Hematopoietic multipotent progenitor cell treated with erythropoietin and hydrocortisone succinate and interleukin-3 and kit ligand, for 15 days (in vitro differentiated cells): Measurements from ENCODE around the gene KDM5C.
"Not testable (repeated sequence)": the region's sequence is repeated elsewhere in the genome, so short reads cannot be mapped to it uniquely, and the experiment has no call there.

ENCODE experiments used
- DNase-seq: peaks from one replicate; pipeline ENCODE4 v3.0.0-alpha.2; 2015; ENCODE audit warnings: low spot score

Gene KDM5C

GRCh38 chrX:53190363-53190960 lies 34.5 kb downstream of the KDM5C start:
- no peak for DNase-seq

- DNase-seq, result no peak
Observed at GRCh38 chrX:53188763-53189162, 36.2 kb downstream of the KDM5C start.

- no peak for DNase-seq
Observed at GRCh38 chrX:53186351-53186750, 38.7 kb downstream of the KDM5C start.

GRCh38 chrX:53184836-53185235 lies 40.2 kb downstream of the KDM5C start:
- DNase-seq, result no peak

GRCh38 chrX:53171356-53171755 lies 53.7 kb downstream of the KDM5C start:
- no peak for DNase-seq

GRCh38 chrX:53166103-53166502 lies 58.9 kb downstream of the KDM5C start:
- no peak for DNase-seq

GRCh38 chrX:53164566-53164965 lies 60.4 kb downstream of the KDM5C start:
- not testable (repeated sequence) for DNase-seq

- DNase-seq, result no peak
Observed at GRCh38 chrX:53163436-53163835, 61.6 kb downstream of the KDM5C start.

GRCh38 chrX:53160297-53160983 lies 64.6 kb downstream of the KDM5C start:
- DNase-seq, result no peak

- DNase-seq, result no peak
Observed at GRCh38 chrX:53159184-53159583, 65.8 kb downstream of the KDM5C start.

GRCh38 chrX:53156207-53156596 lies 68.8 kb downstream of the KDM5C start:
- DNase-seq, result no peak

- no peak for DNase-seq
Observed at GRCh38 chrX:53155512-53156206, 69.3 kb downstream of the KDM5C start.

- DNase-seq, result no peak
Observed at GRCh38 chrX:53153581-53153980, 71.4 kb downstream of the KDM5C start.
